Stimulated activated CD8-positive, alpha-beta memory T cell treated with anti-CD3 and anti-CD28 coated beads, Interleukin-2, amount 100 ng/mL, for 1 hour (primary cell): ENCODE data around the gene COL4A1.
"Not testable (repeated sequence)": the region's sequence is repeated elsewhere in the genome, so short reads cannot be mapped to it uniquely, and the experiment has no call there.

ENCODE experiments used
- DNase-seq, 2 donors: peaks; one replicate each; pipeline ENCODE4 v3.0.0-alpha.2; 2020; ENCODE audit warnings: low read depth in 2 of 2

The COL4A1 gene

GRCh38 chr13:110114316-110114715 lies 192.6 kb downstream of the COL4A1 start:
- DNase-seq, result no peak

GRCh38 chr13:110113284-110113764 lies 193.6 kb downstream of the COL4A1 start:
- DNase-seq, result no peak

DNA sequence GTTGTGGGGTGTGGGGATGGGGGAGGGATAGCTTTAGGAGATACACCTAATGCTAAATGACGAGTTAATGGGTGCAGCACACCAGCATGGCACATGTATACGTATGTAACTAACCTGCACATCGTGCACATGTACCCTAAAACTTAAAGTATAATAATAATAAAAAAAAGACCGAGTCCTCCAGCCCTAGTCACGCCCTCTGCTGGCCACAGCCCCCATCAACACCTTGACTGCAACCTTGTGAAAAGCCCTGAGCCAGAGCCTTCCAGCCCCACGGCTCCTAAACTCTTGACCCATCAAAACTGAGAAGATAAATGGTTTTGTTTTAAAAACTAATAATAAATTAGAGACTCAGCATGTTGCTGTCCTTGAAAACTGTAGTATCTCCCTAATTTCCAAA lies 194.6 kb downstream of the COL4A1 start:
- not testable (repeated sequence) for DNase-seq

GRCh38 chr13:110110783-110111182 lies 196.2 kb downstream of the COL4A1 start:
- DNase-seq, result no peak

DNA sequence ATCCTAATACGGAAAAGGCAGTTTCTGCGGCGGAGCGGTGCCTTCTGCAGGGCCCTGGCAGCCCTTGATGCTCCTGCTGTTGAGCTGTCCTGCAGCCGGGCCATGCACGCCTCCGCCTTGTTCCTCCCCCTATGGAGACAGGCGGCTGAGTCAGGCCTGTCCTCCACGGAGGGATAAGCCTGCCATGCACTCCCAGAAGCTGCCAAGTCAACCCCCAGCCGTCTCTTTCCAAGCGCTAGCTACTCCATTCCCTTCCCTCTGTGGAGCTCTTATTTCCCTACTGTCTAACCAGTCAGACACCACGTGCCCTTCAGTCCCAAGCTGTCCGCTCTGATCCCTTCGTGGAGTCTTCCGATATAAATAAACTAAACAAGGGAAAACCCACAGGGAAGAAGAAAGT lies 197.0 kb downstream of the COL4A1 start:
- no peak for DNase-seq

DNA sequence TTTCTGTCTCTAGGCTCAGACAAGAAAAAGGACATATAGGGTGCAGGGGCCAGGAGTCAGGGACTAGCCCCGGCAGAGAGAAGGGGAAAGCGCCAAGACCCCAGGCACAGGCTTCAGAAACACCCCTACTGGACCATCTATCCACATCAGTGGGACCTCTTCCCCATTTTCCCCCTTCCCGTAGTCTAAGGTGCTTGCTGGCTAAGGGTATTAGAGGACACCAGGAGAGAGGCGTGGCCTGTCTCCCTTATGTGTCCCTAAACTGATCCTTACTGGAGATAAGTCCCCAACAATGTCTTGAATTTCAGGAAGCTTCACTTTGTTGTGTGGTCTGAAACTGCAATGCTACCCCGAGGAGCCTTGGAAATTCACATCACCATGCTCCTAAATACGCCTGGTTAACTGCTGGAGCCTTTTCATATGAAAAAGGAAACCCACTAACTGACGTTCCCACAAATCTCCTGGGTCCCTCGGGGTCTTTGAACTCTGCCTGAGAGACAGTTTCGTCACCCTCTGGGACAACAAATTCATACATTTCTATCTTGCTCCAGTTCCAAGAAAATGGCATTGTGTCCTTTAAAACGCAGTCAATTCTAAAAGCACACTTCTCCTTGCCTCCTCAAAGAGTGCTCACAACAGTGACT lies 197.7 kb downstream of the COL4A1 start:
- no peak for DNase-seq

DNA sequence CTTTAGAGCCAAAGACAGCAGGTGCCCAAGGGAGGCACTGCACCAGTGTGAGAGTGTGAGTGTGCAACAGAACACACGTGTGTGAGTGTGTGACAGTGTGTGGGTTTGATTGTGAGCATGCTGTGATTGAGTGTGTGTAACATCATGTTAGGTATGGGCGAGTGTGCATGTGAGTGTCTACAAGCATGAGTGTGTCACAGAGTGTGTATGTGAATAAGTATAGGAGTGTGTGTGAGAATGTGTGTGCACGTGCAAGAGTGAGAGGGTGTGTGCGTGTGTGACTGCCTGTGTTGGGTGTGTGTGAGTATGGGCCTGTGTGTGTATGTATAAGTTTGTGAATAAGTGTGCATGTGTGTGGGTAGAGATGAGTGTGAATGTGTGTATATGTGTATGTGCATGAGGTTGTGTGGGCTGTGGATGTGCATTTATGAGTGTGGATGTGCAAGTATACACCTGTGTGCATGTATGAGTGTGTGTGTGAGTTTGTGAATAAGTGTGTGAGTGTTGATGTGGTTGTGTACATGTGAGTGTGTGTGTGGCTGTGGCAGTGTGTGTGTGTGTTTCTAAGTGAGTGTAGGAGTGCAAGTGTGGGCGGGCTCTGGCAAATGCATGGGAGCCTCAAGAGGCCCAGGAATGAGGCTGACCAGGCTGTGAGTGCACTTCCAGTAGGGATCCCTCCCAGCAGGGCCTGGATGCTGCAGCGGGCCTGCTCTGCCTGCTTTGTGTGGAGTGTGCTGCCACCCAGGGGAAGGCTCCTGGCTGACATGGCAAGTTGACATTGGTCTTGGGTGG lies 198.4 kb downstream of the COL4A1 start:
- DNase-seq, result no peak

DNA sequence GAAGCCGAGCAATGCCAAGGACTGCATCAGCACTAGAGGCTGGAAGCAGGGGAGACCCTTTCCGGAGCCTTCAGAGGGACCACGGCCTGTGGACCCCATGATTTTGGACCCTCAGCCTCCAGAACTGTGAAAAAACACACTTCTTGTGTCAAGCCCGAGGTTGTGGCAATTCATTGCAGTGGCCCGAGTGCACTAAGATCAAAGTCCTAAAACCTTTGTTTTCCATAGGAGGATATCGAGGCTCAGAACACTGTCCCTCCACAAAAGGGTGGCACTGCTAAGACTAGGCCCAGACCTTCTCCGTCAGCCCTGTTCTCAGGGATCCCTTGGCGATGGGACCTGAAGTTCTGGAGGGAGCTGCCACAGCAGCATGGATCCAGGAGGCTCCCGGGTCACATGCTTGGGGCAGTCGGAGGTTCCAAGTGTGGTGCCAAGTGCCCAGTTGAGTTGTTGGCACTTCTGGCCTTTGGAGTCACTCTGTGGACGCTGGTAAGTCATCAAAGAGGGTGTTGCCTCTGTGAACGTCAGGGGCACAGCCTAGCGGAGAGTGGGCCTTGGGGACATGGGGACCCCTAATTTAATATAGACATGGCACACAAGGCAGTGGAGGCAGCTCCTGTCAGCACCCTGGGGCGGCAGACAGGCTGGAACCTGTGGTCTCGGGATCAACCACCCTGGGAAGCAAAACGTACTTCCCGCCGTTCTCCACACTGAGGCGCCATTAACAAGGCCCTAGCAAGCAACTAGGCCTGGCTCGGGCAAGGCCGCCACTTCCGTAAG lies 199.2 kb downstream of the COL4A1 start:
- DNase-seq, result no peak

- no peak for DNase-seq
Observed at GRCh38 chr13:110106726-110107125, 200.2 kb downstream of the COL4A1 start.

DNA sequence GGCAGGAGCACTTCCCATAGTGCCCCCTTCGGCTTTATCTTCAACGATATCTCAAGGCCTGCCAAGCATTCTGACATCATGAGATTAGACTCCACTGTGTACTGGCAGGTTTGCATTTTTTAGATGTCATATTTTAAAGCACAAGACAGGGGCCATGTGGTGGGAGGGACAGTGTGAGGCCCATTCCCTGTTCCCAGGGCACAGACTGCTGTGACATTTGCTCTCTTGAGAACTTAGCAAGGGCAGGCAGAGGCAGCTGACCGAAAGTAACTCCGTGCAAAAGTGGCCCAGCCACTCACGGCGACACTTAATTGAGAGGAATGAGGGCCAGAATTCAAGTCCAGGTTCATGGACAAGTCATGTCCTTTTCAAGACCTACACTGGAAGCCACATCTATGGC lies 201.8 kb downstream of the COL4A1 start:
- DNase-seq, result no peak

GRCh38 chr13:110103534-110103933 lies 203.4 kb downstream of the COL4A1 start:
- DNase-seq, result no peak

GRCh38 chr13:110103026-110103425 lies 203.9 kb downstream of the COL4A1 start:
- no peak for DNase-seq

GRCh38 chr13:110102053-110102452 lies 204.9 kb downstream of the COL4A1 start:
- no peak for DNase-seq

DNA sequence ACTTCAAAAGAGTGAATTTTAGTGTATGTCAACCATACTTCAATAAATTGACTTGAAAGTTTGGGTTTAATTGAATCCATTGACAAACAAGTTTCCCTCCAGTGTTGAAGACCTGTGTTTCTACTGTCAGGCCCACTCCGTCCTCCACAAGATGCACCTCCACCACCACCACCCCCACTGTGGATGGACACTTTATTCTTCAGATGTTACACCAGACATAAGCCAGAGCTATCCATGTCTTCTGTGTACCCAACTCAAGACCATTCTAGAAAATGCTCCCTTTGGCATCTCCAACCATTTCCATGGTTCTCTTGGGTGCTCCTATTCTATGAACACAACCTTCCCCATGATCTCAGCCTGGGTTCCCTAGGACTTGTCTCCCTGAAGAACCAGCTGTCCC lies 207.0 kb downstream of the COL4A1 start:
- no peak for DNase-seq
